Measurements from ENCODE around the gene DGCR2.

The DGCR2 gene

GRCh38 chr22:19143967-19144400, 21.8 kb upstream of the DGCR2 start:
- no peak for DNase-seq

- DNase-seq: no peak
Measured at GRCh38 chr22:19143212-19143611, 21.0 kb upstream of the DGCR2 start.

- no peak for DNase-seq
Measured at GRCh38 chr22:19142394-19142793, 20.2 kb upstream of the DGCR2 start.

GRCh38 chr22:19139974-19140373, 17.8 kb upstream of the DGCR2 start:
- no peak for DNase-seq

- no peak for DNase-seq
Measured at GRCh38 chr22:19139001-19139356, 16.8 kb upstream of the DGCR2 start.

- no peak for DNase-seq
Measured at GRCh38 chr22:19138217-19139000, 16.2 kb upstream of the DGCR2 start.

GRCh38 chr22:19137384-19138216, 15.4 kb upstream of the DGCR2 start:
- DNase-seq: no peak

- no peak for DNase-seq
Measured at GRCh38 chr22:19136915-19137314, 14.7 kb upstream of the DGCR2 start.

- DNase-seq: no peak
Measured at GRCh38 chr22:19134874-19135273, 12.7 kb upstream of the DGCR2 start.

- no peak for DNase-seq
Measured at GRCh38 chr22:19134176-19134831, 12.1 kb upstream of the DGCR2 start.

GRCh38 chr22:19133561-19133960, 11.3 kb upstream of the DGCR2 start:
- no peak for DNase-seq

GRCh38 chr22:19132693-19133400, 10.6 kb upstream of the DGCR2 start:
- DNase-seq: no peak

GRCh38 chr22:19132153-19132552, 9.9 kb upstream of the DGCR2 start:
- DNase-seq: no peak

- no peak for DNase-seq
Measured at GRCh38 chr22:19131685-19132015, 9.4 kb upstream of the DGCR2 start.

- DNase-seq: no peak
Measured at GRCh38 chr22:19130959-19131684, 8.9 kb upstream of the DGCR2 start, which contains the start of gene TSSK2. Gene TSSK2, plus strand, starts transcription at chr22:19131308. Its CDS starts 92 bp downstream, at chr22:19131400.

GRCh38 chr22:19129871-19130270, 7.7 kb upstream of the DGCR2 start:
- DNase-seq: no peak

GRCh38 chr22:19128946-19129727, 6.9 kb upstream of the DGCR2 start:
- DNase-seq: no peak

GRCh38 chr22:19128009-19128401, 5.8 kb upstream of the DGCR2 start:
- DNase-seq: no peak

- no peak for DNase-seq
Measured at GRCh38 chr22:19127329-19128008, 5.3 kb upstream of the DGCR2 start.

- no peak for DNase-seq
Measured at GRCh38 chr22:19126309-19127273, 4.4 kb upstream of the DGCR2 start.

All from KG1 (cell line).